Measurements from ENCODE around the gene SNAI1. TPM values are rescaled to one million over a fixed set of nuclear protein-coding genes. Genes with fewer than 3 reads are reported as not detected.
A peak's percentile ranks its signal among the peaks of the same experiment; 100 is the strongest.

The SNAI1 gene
- total RNA-seq, 4 donors from 2014 or later: 0.83 to 5.3 (median 3.0) TPM

DNA sequence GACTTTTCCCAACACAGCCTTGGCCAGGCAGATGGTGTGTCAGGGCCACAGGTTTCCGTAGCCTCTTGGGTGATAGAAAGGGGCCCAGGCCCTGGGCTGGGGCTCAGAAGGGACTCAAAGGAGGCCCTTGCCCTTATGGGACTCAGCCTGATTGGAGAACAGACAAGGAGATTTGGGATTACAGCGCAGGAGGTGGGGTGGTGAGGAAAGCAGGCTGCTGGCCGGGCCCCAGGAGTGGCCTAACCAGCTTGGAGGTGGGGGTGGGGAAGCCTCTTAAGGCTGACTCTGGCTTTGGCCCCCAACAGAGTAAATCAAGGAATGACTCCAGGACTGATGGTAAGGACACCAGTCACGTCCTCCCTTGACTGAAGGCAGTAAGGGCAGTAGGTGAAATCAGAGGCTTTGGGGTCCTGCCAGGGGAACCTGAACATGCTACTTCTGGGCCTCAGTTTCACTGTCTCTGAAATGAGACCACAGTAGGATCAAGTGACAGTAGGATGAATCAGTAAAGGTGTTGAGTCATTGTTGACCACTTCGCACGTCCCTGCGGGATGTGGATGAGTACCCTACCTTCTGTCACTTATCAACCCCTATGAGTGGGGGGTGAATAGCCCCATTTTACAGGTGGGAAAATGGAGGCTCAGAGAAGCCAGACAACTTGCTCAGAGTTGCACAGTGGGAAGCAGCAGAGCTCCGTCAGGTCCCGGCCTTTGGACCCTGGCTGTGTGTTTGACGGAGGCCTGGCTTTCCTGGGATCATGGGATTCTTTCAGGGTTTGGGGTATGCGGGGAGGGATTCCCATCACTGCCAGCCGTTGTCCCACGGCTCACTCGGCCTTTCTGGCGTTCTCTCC is 4.5 kb downstream of the SNAI1 start:
- intact Hi-C loops (cut with DNase I): no loop called here
- TF ChIP-seq, protein P1, sequence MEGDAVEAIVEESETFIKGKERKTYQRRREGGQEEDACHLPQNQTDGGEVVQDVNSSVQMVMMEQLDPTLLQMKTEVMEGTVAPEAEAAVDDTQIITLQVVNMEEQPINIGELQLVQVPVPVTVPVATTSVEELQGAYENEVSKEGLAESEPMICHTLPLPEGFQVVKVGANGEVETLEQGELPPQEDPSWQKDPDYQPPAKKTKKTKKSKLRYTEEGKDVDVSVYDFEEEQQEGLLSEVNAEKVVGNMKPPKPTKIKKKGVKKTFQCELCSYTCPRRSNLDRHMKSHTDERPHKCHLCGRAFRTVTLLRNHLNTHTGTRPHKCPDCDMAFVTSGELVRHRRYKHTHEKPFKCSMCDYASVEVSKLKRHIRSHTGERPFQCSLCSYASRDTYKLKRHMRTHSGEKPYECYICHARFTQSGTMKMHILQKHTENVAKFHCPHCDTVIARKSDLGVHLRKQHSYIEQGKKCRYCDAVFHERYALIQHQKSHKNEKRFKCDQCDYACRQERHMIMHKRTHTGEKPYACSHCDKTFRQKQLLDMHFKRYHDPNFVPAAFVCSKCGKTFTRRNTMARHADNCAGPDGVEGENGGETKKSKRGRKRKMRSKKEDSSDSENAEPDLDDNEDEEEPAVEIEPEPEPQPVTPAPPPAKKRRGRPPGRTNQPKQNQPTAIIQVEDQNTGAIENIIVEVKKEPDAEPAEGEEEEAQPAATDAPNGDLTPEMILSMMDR (IDR thresholded peaks at IDR 0.05): no peak
- TF ChIP-seq EP300 (IDR thresholded peaks at IDR 0.05) (no peak), POLR2A (IDR thresholded peaks at IDR 0.05; ENCODE audit: low read depth) (no peak), POLR2AphosphoS5 (IDR thresholded peaks at IDR 0.05) (no peak)
- DNase-seq (ENCODE audit: extremely low spot score): no peak
- Histone ChIP-seq H3K27ac (replicated peaks in 1 of 4) (peak overlapping the region; percentile 21 to 76 (median 50)), H3K36me3 (peaks cover 0 to 15% (median 5%) of the 10 kb centered on the region in 4 donors), H3K9me3 (no peaks in the 10 kb centered on the region), H3K4me3 (no peak overlapping the region), H3K4me1 (peaks cover 43 to 86% (median 81%) of the 10 kb centered on the region in 4 donors), H3K27me3 (no peaks in the 10 kb centered on the region)
- whole genome bisulfite sequencing: 89% methylated on average over 14 of the region's 15 CpGs

DNA sequence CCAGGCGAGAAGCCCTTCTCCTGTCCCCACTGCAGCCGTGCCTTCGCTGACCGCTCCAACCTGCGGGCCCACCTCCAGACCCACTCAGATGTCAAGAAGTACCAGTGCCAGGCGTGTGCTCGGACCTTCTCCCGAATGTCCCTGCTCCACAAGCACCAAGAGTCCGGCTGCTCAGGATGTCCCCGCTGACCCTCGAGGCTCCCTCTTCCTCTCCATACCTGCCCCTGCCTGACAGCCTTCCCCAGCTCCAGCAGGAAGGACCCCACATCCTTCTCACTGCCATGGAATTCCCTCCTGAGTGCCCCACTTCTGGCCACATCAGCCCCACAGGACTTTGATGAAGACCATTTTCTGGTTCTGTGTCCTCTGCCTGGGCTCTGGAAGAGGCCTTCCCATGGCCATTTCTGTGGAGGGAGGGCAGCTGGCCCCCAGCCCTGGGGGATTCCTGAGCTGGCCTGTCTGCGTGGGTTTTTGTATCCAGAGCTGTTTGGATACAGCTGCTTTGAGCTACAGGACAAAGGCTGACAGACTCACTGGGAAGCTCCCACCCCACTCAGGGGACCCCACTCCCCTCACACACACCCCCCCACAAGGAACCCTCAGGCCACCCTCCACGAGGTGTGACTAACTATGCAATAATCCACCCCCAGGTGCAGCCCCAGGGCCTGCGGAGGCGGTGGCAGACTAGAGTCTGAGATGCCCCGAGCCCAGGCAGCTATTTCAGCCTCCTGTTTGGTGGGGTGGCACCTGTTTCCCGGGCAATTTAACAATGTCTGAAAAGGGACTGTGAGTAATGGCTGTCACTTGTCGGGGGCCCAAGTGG is 5.3 kb downstream of the SNAI1 start:
- Histone ChIP-seq H3K27me3 (no peaks in the 10 kb centered on the region), H3K9me3 (no peaks in the 10 kb centered on the region), H3K4me1 (peaks cover 37 to 77% (median 73%) of the 10 kb centered on the region in 4 donors), H3K36me3 (peaks cover 0 to 15% (median 5%) of the 10 kb centered on the region in 4 donors), H3K27ac (replicated peaks in 1 of 4) (peak overlapping the region; percentile 58 to 76 (median 70)), H3K4me3 (no peak overlapping the region)
- 88% methylated on average over 17 of the region's 18 CpGs for WGBS
- TF ChIP-seq EP300 (IDR thresholded peaks at IDR 0.05) (no peak), POLR2AphosphoS5 (IDR thresholded peaks at IDR 0.05) (no peak), POLR2A (IDR thresholded peaks at IDR 0.05; ENCODE audit: low read depth) (no peak)
- TF ChIP-seq, protein P1 (IDR thresholded peaks at IDR 0.05): no peak
- DNase-seq (ENCODE audit: extremely low spot score): no peak
- intact Hi-C loops (cut with DNase I): no loop called here

DNA sequence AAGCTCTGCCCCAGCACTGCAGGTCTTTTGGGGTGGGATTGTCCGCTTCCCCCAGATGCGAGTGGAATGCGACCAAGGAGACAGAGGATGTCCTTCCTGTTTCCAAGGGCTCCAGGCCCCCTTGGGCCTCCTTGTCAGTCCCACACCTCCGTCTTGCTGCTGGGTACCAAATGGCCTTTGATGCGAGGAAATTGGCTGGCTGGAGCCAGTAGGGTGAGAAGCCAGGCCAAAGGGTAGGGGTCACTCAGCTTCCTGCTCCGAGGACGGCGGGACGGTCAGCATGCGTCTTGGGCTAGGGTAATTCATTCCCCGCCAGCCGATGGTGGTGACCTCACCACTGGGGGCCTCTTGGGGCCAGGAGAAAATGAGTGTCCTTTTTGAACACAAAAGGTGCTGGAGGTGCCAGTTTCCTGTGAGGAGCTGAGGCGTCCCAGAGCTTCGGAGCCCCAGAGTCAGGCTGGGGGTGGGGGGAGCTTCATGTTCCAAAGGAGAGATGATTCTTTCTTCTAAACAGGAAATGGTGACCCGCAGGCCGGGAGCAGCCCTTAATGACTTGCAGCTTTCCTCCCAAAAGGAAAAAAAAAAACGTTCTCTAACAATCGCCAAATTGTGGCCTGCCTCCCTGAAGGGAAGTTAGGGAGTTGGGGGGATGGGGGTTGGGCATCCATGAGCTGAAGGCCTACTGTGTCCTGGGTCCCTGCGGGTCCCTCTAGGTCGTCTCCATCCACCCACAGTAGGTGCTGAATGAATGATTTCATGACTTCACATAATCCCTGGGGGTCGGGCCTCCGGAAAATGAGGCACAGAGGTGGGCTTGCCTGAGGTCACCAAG is 6.7 kb downstream of the SNAI1 start:
- Histone ChIP-seq H3K4me1 (peaks cover 29 to 68% (median 63%) of the 10 kb centered on the region in 4 donors), H3K4me3 (no peak overlapping the region), H3K27ac (replicated peaks in 1 of 4) (peak overlapping the region; percentile 65 to 77 (median 76)), H3K9me3 (no peaks in the 10 kb centered on the region), H3K27me3 (no peaks in the 10 kb centered on the region), H3K36me3 (peaks cover 0 to 15% (median 5%) of the 10 kb centered on the region in 4 donors)
- DNase-seq (ENCODE audit: extremely low spot score): no peak
- intact Hi-C loops (cut with DNase I): no loop called here
- TF ChIP-seq, protein P1 (IDR thresholded peaks at IDR 0.05): no peak
- no peak for TF ChIP-seq EP300 (IDR thresholded peaks at IDR 0.05)
- TF ChIP-seq POLR2A (IDR thresholded peaks at IDR 0.05; ENCODE audit: low read depth): no peak
- TF ChIP-seq POLR2AphosphoS5 (IDR thresholded peaks at IDR 0.05): peak; percentile 26 to 40
- 44% methylated on average over 22 of the region's 22 CpGs for WGBS

DNA sequence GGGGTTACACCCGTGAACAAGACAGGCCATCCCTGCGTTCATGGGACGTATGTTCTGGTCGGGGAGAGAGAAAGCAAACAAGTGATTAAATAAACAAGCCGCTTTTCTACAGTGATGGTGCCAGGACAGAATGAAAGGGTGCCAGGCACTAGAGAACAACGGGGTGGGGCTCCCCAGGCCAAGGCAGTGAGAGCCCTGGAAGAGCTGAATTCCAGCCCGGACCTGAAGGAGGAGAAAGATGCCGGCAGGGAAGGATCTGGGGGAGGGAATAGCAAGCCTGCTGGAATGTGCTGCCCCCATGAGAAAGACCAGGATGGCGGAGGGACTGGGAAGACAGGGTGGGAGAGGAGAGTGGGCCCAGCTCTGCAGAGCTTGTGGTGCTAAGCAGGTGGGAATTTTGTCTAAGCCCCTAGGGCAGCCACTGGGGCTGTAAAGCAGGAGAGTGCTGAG is 7.5 kb downstream of the SNAI1 start:
- H3K36me3 ChIP-seq: peaks cover 0 to 15% (median 5%) of the 10 kb centered on the region in 4 donors
- 46% methylated on average over 9 of the region's 9 CpGs for WGBS
- H3K4me3 ChIP-seq: no peak overlapping the region
- intact Hi-C loops (cut with DNase I): no loop called here
- H3K9me3 ChIP-seq: no peaks in the 10 kb centered on the region
- TF ChIP-seq EP300 (IDR thresholded peaks at IDR 0.05) (no peak), POLR2AphosphoS5 (IDR thresholded peaks at IDR 0.05) (no peak), POLR2A (IDR thresholded peaks at IDR 0.05; ENCODE audit: low read depth) (no peak)
- TF ChIP-seq, protein P1 (IDR thresholded peaks at IDR 0.05): no peak
- no peak for DNase-seq (ENCODE audit: extremely low spot score)
- H3K4me1 ChIP-seq: peaks cover 29 to 59% (median 55%) of the 10 kb centered on the region in 4 donors
- H3K27ac ChIP-seq (replicated peaks in 1 of 4): peak overlapping the region; percentile 65 to 77 (median 76)
- no peaks in the 10 kb centered on the region for H3K27me3 ChIP-seq
